Muscle of arm (tissue), 12 donors: ENCODE measurements around the gene SCN7A. TPM values are rescaled to one million over a fixed set of nuclear protein-coding genes. Genes with fewer than 3 reads are reported as not detected.
"Not testable (repeated sequence)": the region's sequence is repeated elsewhere in the genome, so short reads cannot be mapped to it uniquely, and the experiment has no call there.

Experiments used
- DNase-seq: peaks from one replicate; pipeline ENCODE4 v3.0.0-alpha.2; 2013
- polyA plus RNA-seq, 12 donors: library from polyadenylated mRNA; unstranded; fragments of 120-200 nt; gene quantifications; one replicate each; pipeline ENCODE4 v1.2.1, GENCODE V29; 2013; ENCODE audit not compliant: insufficient read length in 12 of 12

The SCN7A gene
- polyA plus RNA-seq, 12 donors, result 22.3 to 99.2 (median 63.0) TPM

DNA sequence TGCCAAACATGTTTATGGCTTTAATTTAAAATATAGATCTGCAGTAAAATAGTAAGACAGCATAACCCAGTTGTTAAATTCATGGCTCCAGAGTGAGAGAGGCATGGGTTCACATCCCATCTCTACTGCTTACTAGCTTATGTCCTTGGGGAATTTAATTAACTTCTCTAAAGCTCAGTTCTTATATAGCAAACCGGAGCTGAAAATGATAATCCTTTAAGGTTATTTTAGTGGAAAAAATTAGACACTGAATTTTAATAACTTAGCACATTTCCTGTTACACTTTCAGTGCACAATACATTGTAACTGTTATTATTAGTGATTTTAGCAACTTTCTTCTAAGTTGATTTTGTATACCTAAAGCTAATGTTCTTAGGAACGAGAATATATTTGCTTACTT is 133.1 kb downstream of the SCN7A start:
- no peak for DNase-seq

DNA sequence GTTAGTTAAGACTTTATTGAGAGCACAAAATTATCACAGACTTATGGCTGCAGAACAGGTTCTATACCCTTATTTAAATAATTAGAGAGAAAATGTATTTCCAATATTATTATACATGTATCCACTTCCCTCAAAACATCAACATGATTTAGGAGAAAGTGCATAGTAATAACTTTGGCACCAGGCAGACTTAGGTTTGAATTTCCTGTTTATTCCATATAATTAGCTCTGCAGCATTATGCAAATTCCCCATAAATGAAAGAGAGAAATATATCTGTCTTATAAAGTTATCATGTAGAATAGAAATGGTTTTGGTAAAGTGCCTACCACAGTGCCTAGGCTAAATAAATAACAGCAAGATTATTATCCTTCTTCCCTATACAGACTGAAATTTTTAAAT is 133.6 kb downstream of the SCN7A start:
- no peak for DNase-seq

DNA sequence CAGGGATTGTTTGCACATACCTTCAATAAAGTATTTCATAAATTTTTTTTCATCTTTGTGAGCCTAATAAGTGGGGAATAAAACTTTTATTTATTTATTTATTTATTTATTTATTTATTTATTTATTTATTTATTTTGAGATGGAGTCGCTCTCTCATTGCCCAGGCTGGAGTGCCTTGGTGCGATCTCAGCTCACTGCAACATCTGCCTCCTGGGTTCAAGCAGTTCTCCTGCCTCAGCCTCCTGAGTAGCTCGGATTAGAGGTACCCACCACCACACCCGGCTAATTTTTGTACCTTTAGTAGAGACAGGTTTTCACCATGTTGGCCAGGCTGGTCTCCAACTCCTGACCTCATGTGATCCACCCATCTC is 136.1 kb downstream of the SCN7A start:
- DNase-seq, result not testable (repeated sequence)

DNA sequence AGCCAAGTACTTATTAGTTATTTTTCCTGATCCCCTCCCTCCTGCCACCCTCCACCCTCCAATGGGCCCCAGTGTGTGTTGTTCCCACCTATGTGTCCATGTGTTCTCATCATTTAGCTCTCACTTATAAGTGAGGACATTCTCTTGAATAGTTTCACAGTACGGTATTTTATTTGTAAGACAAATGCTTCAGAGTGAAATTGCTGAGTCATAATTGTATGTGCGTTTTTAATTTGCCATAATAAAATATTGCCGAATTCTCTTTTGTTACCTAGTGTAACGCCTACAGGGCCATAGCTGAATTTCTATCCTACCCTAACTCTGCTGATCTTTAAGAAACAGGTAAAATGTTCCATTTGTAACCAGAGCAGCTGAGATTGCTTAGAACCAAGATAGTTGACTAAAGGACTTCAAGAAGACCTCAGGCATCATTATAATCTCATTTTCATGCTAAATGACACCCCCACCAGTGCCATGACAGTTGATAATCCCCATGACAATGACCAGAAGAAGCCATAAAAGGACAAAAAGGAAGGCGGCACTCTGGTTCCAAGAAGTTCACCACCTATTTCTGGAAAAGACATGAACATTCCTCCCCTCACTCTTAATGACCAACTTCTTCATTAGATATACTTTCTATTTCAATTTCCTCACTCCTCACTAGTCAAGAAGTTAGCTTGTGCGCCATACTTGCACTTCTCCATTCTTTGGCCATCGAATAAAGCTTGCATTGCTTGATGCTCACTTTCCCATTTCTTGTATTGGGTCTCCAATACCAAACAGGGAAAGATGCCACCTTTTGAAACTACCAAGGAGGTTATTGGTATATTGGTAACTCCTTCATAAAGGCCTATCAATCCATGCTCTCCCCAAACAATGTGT is 136.7 kb downstream of the SCN7A start:
- DNase-seq, result no peak

Other genes with a start within 250 kb of the SCN7A start
- gene SCN9A, start 118.3 kb downstream of the SCN7A start, polyA plus RNA-seq, result 10 to 100 TPM in 1 of 12 donors, 1 to 10 TPM in 10, not detected in 1; 2.8 to 19.1 (median 4.2) TPM